AG09319 (cell line): Measurements from ENCODE around the gene C1QTNF4.
"Not testable (repeated sequence)": the region's sequence is repeated elsewhere in the genome, so short reads cannot be mapped to it uniquely, and the experiment has no call there.

Source experiments
- DNase-seq: peaks from one replicate; pipeline ENCODE4 v3.0.0-alpha.2; 2010; ENCODE audit warnings: low read depth; ENCODE audit errors: extremely low read depth
- CTCF ChIP-seq: IDR thresholded peaks from 2 replicates; pipeline ENCODE4 v1.5.1; 2011; ENCODE audit warnings: low read depth, mild to moderate bottlenecking, inconsistent platforms, low read length, moderate library complexity

The C1QTNF4 gene

GRCh38 chr11:47593934-47594855 lies at the start of gene C1QTNF4:
C1QTNF4 (minus strand) TSS chr11:47594411; CDS start chr11:47590810, 3,601 bp downstream.
- TF ChIP-seq CTCF: no peak
- DNase-seq: no peak

- DNase-seq: peak; percentile 94
- TF ChIP-seq CTCF: peak; percentile 7; the same call in 1 of the 2 replicates
Observed at GRCh38 chr11:47642099-47642855, 48.1 kb upstream of the C1QTNF4 start, which contains the start of gene MTCH2. MTCH2 (minus strand) TSS chr11:47642559; CDS start chr11:47642465, 94 bp downstream.

GRCh38 chr11:47641600-47642098 lies 47.4 kb upstream of the C1QTNF4 start:
- no peak for TF ChIP-seq CTCF
- DNase-seq: no peak

GRCh38 chr11:47640506-47640905 lies 46.3 kb upstream of the C1QTNF4 start:
- not testable (repeated sequence) for DNase-seq

GRCh38 chr11:47636331-47636730 lies 42.1 kb upstream of the C1QTNF4 start:
- DNase-seq: not testable (repeated sequence)

GRCh38 chr11:47631473-47631872 lies 37.3 kb upstream of the C1QTNF4 start:
- TF ChIP-seq CTCF: no peak
- DNase-seq: no peak

GRCh38 chr11:47628026-47628425 lies 33.8 kb upstream of the C1QTNF4 start:
- no peak for TF ChIP-seq CTCF

GRCh38 chr11:47626234-47626633 lies 32.0 kb upstream of the C1QTNF4 start:
- no peak for DNase-seq
- no peak for TF ChIP-seq CTCF

More at GRCh38 chr11:47628026-47628425, 33.8 kb upstream of the C1QTNF4 start:
- DNase-seq: no peak
